HL-60/S4 treated with retinoic acid at 250 ng/mL for 4 days and 3 days (cell line): ENCODE results near the gene LRRC4C.

Experiments
- in situ Hi-C: fragments of 300-500 bp; cut with MboI; formaldehyde crosslinking; loops from 2 replicates; pipeline ENCODE4 v1.7.0; 2022; ENCODE audit warnings: low sequenced_read_pairs

LRRC4C gene

GRCh38 chr11:40139536-40139935, 1319.9 kb downstream of the LRRC4C start:
- in situ Hi-C loops = no loop called here

GRCh38 chr11:40139066-40139465, 1320.4 kb downstream of the LRRC4C start:
- in situ Hi-C loops = no loop called here

- in situ Hi-C loops = no loop called here
Observed at GRCh38 chr11:40134820-40135570, 1324.5 kb downstream of the LRRC4C start.

GRCh38 chr11:40133498-40133897, 1326.0 kb downstream of the LRRC4C start:
- in situ Hi-C loops = no loop called here

GRCh38 chr11:40132912-40133311, 1326.5 kb downstream of the LRRC4C start:
- in situ Hi-C loops = no loop called here

GRCh38 chr11:40130427-40130826, 1329.0 kb downstream of the LRRC4C start:
- in situ Hi-C loops = no loop called here

- in situ Hi-C loops = no loop called here
Observed at GRCh38 chr11:40129266-40129665, 1330.2 kb downstream of the LRRC4C start.

- in situ Hi-C loops = no loop called here
Observed at GRCh38 chr11:40125054-40125453, 1334.4 kb downstream of the LRRC4C start.

- in situ Hi-C loops = no loop called here
Observed at GRCh38 chr11:40119661-40120060, 1339.8 kb downstream of the LRRC4C start.

- in situ Hi-C loops = no loop called here
Observed at GRCh38 chr11:40118780-40119179, 1340.7 kb downstream of the LRRC4C start.

- in situ Hi-C loops = no loop called here
Observed at GRCh38 chr11:40118026-40118425, 1341.4 kb downstream of the LRRC4C start.

GRCh38 chr11:40104941-40105550, 1354.4 kb downstream of the LRRC4C start:
- in situ Hi-C loops = no loop called here

GRCh38 chr11:40100781-40101180, 1358.7 kb downstream of the LRRC4C start:
- in situ Hi-C loops = no loop called here

- in situ Hi-C loops = no loop called here
Observed at GRCh38 chr11:40100162-40100553, 1359.3 kb downstream of the LRRC4C start.

- in situ Hi-C loops = no loop called here
Observed at GRCh38 chr11:40099426-40100161, 1359.9 kb downstream of the LRRC4C start.

- in situ Hi-C loops = no loop called here
Observed at GRCh38 chr11:40095446-40095845, 1364.0 kb downstream of the LRRC4C start.

GRCh38 chr11:40094954-40095353, 1364.5 kb downstream of the LRRC4C start:
- in situ Hi-C loops = no loop called here

- in situ Hi-C loops = no loop called here
Observed at GRCh38 chr11:40080434-40080833, 1379.0 kb downstream of the LRRC4C start.
